OCI-LY1 (cell line): ENCODE measurements around the gene PRSS3.
"Not testable (repeated sequence)": the region's sequence is repeated elsewhere in the genome, so short reads cannot be mapped to it uniquely, and the experiment has no call there.

Source experiments
- H2AFZ ChIP-seq: fragments of 200-600 bp; sonication (generic), shearing (Covaris generic); 2 replicates; pipeline ENCODE4 v1.6.0; 2014; ENCODE audit warnings: antibody characterized with exemption, mild to moderate bottlenecking, low read length
- H3F3A ChIP-seq: fragments of 200-600 bp; sonication (generic), shearing (Covaris generic); 2 replicates; pipeline ENCODE4 v1.6.0; 2014; ENCODE audit warnings: mild to moderate bottlenecking, antibody characterized with exemption, low read length, moderate library complexity; ENCODE audit not compliant: insufficient read depth
- H3K27ac ChIP-seq: fragments of 200-600 bp; sonication (generic); 2 replicates; pipeline ENCODE4 v1.5.1; 2014; ENCODE audit warnings: low read length, mixed run types, mild to moderate bottlenecking, low read depth; ENCODE audit not compliant: poor library complexity, severe bottlenecking
- H3K27me3 ChIP-seq: fragments of 200-600 bp; sonication (generic); 2 replicates; pipeline ENCODE4 v1.6.0; 2014; ENCODE audit warnings: antibody characterized with exemption, mild to moderate bottlenecking, low read length, moderate library complexity; ENCODE audit not compliant: insufficient read depth
- H3K36me3 ChIP-seq: fragments of 200-600 bp; sonication (generic); 2 replicates; pipeline ENCODE4 v1.6.1; 2014; ENCODE audit warnings: mild to moderate bottlenecking, antibody characterized with exemption, low read length, moderate library complexity, mixed read lengths; ENCODE audit not compliant: insufficient read depth
- H3K4me1 ChIP-seq: fragments of 200-600 bp; sonication (generic); 2 replicates; pipeline ENCODE4 v1.5.1; 2014; ENCODE audit warnings: mild to moderate bottlenecking, low read length, moderate library complexity; ENCODE audit not compliant: insufficient read depth, severe bottlenecking
- H3K4me2 ChIP-seq: fragments of 200-600 bp; sonication (generic), shearing (Covaris generic); 2 replicates; pipeline ENCODE4 v1.6.1; 2014; ENCODE audit warnings: low read length
- H3K4me3 ChIP-seq: fragments of 200-600 bp; sonication (generic); 2 replicates; pipeline ENCODE4 v1.5.1; 2014; ENCODE audit warnings: low read length, low read depth, mild to moderate bottlenecking, mixed read lengths; ENCODE audit not compliant: poor library complexity, severe bottlenecking
- H3K79me2 ChIP-seq: fragments of 200-600 bp; shearing (Covaris generic); 2 replicates; pipeline ENCODE4 v1.6.1; 2016; ENCODE audit warnings: mixed run types, low read length, mixed read lengths; ENCODE audit not compliant: insufficient read depth
- H3K9ac ChIP-seq: fragments of 200-600 bp; sonication (generic), shearing (Covaris generic); 2 replicates; pipeline ENCODE4 v1.6.1; 2014; ENCODE audit warnings: mild to moderate bottlenecking, low read length, mixed read lengths
- H3K9me2 ChIP-seq: fragments of 200-600 bp; sonication (generic), shearing (Covaris generic); 2 replicates; pipeline ENCODE4 v1.6.1; 2014; ENCODE audit warnings: low read depth, mild to moderate bottlenecking, low read length, mixed read lengths
- H3K9me3 ChIP-seq: fragments of 200-600 bp; shearing (Covaris generic); 2 replicates; pipeline ENCODE4 v1.6.1; 2014; ENCODE audit warnings: low read length, mixed read lengths
- H4K20me1 ChIP-seq: fragments of 200-600 bp; sonication (generic), shearing (Covaris generic); 2 replicates; pipeline ENCODE4 v1.6.0; 2016; ENCODE audit warnings: mild to moderate bottlenecking, low read length; ENCODE audit not compliant: insufficient read depth
- CTCF ChIP-seq: fragments of 200-600 bp; sonication (generic), shearing (Covaris generic); IDR thresholded peaks from 2 replicates; pipeline ENCODE4 v1.5.1; 2017; ENCODE audit warnings: mild to moderate bottlenecking, antibody characterized with exemption, low read length, moderate library complexity, mixed read lengths
- EZH2 ChIP-seq: fragments of 200-600 bp; sonication (generic), shearing (Covaris generic); IDR thresholded peaks from 2 replicates; pipeline ENCODE4 v1.8.0; 2017; ENCODE audit warnings: borderline replicate concordance, mixed run types, mild to moderate bottlenecking, antibody characterized with exemption, low read length, moderate library complexity, mixed read lengths

Gene PRSS3

GRCh38 chr9:33794560-33794959 is 801 bp upstream of the PRSS3 start:
- H3K4me1 ChIP-seq = no peaks in the 10 kb centered on the region
- no peak overlapping the region for H3K4me2 ChIP-seq
- no peaks in the 10 kb centered on the region for H3K9me3 ChIP-seq
- H3F3A ChIP-seq = no peaks in the 10 kb centered on the region
- TF ChIP-seq CTCF (no peak), EZH2 (no peak)
- no peak overlapping the region for H3K27ac ChIP-seq
- no peak overlapping the region for H3K9ac ChIP-seq
- H3K79me2 ChIP-seq = no peaks in the 10 kb centered on the region
- H3K36me3 ChIP-seq = no peaks in the 10 kb centered on the region
- H3K9me2 ChIP-seq = no peaks in the 10 kb centered on the region
- no peaks in the 10 kb centered on the region for H3K27me3 ChIP-seq
- no peak overlapping the region for H2AFZ ChIP-seq
- H3K4me3 ChIP-seq = no peak overlapping the region
- no peaks in the 10 kb centered on the region for H4K20me1 ChIP-seq

DNA sequence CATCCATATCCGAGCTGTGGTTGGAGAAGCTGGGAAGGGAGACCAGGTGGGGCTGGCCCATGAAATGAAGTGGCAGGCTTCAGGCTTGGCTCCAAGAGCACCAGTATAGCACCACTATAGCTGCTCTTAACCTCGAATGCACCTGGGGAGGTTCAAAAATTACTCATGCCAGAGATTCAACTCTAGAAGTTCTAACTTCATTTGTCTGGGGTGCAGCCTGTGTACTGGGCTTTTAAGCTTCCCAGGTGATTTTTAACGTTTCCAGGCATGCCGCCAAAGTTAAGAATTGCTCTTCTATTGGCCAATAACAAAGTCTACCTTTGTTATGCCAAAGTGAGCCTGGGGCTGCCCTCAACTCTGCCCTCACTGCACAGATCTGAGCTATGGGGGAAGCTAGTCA is 458 bp downstream of the PRSS3 start:
- Histone ChIP-seq H3K4me3 (no peak overlapping the region), H4K20me1 (no peaks in the 10 kb centered on the region), H3K27me3 (no peaks in the 10 kb centered on the region), H3K36me3 (no peaks in the 10 kb centered on the region), H3K9me3 (no peaks in the 10 kb centered on the region), H3K9me2 (no peaks in the 10 kb centered on the region), H3K27ac (no peak overlapping the region), H3K9ac (no peak overlapping the region), H3K79me2 (no peaks in the 10 kb centered on the region), H3F3A (no peaks in the 10 kb centered on the region), H3K4me2 (no peak overlapping the region), H3K4me1 (no peaks in the 10 kb centered on the region), H2AFZ (no peak overlapping the region)
- TF ChIP-seq EZH2 = no peak
- TF ChIP-seq CTCF = no peak

DNA sequence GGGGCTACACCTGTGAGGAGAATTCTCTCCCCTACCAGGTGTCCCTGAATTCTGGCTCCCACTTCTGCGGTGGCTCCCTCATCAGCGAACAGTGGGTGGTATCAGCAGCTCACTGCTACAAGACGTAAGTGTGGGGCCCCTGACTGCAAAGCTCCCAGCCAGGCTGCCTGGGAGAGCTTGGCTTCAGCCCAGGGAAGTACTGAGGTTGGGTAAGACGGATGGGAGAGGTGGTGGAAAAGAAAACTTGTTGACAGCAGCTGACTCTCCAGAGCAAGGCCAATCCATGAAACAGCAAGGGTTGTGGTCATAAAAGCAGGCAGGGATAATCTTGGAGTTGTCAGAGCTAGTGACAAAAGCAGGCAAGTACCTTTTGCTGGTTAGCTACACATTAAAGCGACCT is 1.3 kb downstream of the PRSS3 start:
- not testable (repeated sequence) for H3K36me3 ChIP-seq, H3K4me2 ChIP-seq, H4K20me1 ChIP-seq, H3F3A ChIP-seq, H3K79me2 ChIP-seq, H3K27ac ChIP-seq, H3K9me2 ChIP-seq, H3K4me3 ChIP-seq, H3K27me3 ChIP-seq, H2AFZ ChIP-seq, H3K4me1 ChIP-seq, H3K9ac ChIP-seq, H3K9me3 ChIP-seq

GRCh38 chr9:33797837-33798236 is 2.5 kb downstream of the PRSS3 start:
- TF ChIP-seq EZH2 (no peak), CTCF (no peak)
- no peaks in the 10 kb centered on the region for H3K27me3 ChIP-seq
- no peak overlapping the region for H2AFZ ChIP-seq

More at GRCh38 chr9:33797837-33798236, 2.5 kb downstream of the PRSS3 start:
- H3K36me3 ChIP-seq = no peaks in the 10 kb centered on the region
- H3K79me2 ChIP-seq = no peaks in the 10 kb centered on the region
- H3K4me2 ChIP-seq = no peak overlapping the region
- H3K9ac ChIP-seq = no peak overlapping the region
- no peaks in the 10 kb centered on the region for H3K9me2 ChIP-seq
- no peaks in the 10 kb centered on the region for H3K9me3 ChIP-seq
- H3F3A ChIP-seq = no peaks in the 10 kb centered on the region
- H4K20me1 ChIP-seq = no peaks in the 10 kb centered on the region
- H3K4me3 ChIP-seq = no peak overlapping the region
- H3K4me1 ChIP-seq = no peaks in the 10 kb centered on the region
- no peak overlapping the region for H3K27ac ChIP-seq
